ENCODE results near the gene C19orf73. TPM values are rescaled to one million over a fixed set of nuclear protein-coding genes. Genes with fewer than 3 reads are reported as not detected.

The C19orf73 gene
- total and polyA plus RNA-seq, 9 of the 15 experiments (the other 6 are each of a cell fraction or from before 2014, with no cell fraction given), result 0.08 to 7.4 (median 1.4) TPM

DNA sequence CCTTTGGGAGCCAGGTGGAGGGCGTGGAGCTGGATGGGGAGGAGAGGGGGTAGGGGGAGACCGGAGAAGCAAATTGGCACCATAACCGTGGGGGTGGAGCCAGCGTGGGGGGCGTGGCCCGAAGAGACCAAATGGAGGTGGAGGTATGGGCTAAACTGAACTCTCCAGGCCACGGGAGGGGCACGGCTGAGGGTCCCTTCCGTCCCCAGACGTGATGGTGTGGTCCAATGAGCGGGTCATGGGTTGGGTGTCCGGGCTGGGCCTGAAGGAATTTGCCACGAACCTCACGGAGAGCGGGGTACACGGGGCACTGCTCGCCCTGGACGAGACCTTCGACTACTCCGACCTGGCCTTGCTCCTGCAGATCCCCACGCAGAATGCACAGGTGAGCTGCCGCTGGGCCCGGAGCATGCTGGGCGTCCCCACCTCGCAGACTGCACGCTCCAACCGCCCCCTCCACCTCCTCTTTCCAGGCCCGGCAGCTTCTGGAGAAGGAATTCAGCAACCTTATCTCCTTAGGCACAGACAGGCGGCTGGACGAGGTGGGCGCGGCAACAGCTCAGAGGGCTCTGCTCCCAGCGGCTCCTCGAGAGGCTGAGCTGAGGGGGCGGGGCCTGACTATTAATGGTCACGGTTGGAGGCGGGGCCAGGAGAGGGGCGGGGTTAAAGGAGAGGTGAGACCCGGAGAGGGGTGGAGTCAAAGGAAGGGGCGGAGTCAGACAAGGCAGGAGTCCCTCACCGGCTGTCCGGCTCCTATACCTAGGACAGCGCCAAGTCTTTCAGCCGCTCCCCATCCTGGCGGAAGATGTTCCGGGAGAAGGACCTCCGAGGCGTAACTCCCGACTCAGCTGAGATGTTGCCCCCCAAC, 30.1 kb upstream of the C19orf73 start (continued):
- TF ChIP-seq, protein P1, sequence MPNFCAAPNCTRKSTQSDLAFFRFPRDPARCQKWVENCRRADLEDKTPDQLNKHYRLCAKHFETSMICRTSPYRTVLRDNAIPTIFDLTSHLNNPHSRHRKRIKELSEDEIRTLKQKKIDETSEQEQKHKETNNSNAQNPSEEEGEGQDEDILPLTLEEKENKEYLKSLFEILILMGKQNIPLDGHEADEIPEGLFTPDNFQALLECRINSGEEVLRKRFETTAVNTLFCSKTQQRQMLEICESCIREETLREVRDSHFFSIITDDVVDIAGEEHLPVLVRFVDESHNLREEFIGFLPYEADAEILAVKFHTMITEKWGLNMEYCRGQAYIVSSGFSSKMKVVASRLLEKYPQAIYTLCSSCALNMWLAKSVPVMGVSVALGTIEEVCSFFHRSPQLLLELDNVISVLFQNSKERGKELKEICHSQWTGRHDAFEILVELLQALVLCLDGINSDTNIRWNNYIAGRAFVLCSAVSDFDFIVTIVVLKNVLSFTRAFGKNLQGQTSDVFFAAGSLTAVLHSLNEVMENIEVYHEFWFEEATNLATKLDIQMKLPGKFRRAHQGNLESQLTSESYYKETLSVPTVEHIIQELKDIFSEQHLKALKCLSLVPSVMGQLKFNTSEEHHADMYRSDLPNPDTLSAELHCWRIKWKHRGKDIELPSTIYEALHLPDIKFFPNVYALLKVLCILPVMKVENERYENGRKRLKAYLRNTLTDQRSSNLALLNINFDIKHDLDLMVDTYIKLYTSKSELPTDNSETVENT (CRISPR knock-in tag; IDR thresholded peaks at IDR 0.05), result peak; percentile 79; the same call in 1 of the 2 replicates
- TF ChIP-seq RB1 (IDR thresholded peaks at IDR 0.05; ENCODE audit: low read depth) (no peak; the same call in 1 of the 2 replicates), HEY1 (CRISPR knock-in tag; IDR thresholded peaks at IDR 0.05; ENCODE audit: borderline replicate concordance) (no peak), SETDB1 (IDR thresholded peaks at IDR 0.05; ENCODE audit: low read length) (no peak), KHSRP (IDR thresholded peaks at IDR 0.05) (no peak), ZNF347 (CRISPR knock-in tag; IDR thresholded peaks at IDR 0.05; ENCODE audit: low read depth) (no peak), POLR2A (conservative IDR thresholded peaks at IDR 0.05) (peak; percentile 33; the same call in 1 of the 2 replicates), TGIF2 (CRISPR knock-in tag; IDR thresholded peaks at IDR 0.05) (no peak), ETV1 (tag; conservative IDR thresholded peaks at IDR 0.05; ENCODE audit: low read depth) (no peak), CBX5 (IDR thresholded peaks at IDR 0.05; ENCODE audit: borderline replicate concordance, low read depth) (peak; percentile 59; the same call in 1 of the 2 replicates), ZNF140 (CRISPR knock-in tag; IDR thresholded peaks at IDR 0.05) (no peak)
- TF ChIP-seq, protein P2, sequence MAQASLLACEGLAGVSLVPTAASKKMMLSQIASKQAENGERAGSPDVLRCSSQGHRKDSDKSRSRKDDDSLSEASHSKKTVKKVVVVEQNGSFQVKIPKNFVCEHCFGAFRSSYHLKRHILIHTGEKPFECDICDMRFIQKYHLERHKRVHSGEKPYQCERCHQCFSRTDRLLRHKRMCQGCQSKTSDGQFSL (CRISPR knock-in tag; IDR thresholded peaks at IDR 0.05), result no peak
- TF ChIP-seq, protein P2 (tag; IDR thresholded peaks at IDR 0.05), result no peak
- TF ChIP-seq, protein P3, sequence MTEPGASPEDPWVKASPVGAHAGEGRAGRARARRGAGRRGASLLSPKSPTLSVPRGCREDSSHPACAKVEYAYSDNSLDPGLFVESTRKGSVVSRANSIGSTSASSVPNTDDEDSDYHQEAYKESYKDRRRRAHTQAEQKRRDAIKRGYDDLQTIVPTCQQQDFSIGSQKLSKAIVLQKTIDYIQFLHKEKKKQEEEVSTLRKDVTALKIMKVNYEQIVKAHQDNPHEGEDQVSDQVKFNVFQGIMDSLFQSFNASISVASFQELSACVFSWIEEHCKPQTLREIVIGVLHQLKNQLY (CRISPR knock-in tag; conservative IDR thresholded peaks at IDR 0.05), result 0 out of 4 replicates have a peak, but pooled peaks of 1 of the 2 experiments have one; percentile 51
- TF ChIP-seq, protein P4, sequence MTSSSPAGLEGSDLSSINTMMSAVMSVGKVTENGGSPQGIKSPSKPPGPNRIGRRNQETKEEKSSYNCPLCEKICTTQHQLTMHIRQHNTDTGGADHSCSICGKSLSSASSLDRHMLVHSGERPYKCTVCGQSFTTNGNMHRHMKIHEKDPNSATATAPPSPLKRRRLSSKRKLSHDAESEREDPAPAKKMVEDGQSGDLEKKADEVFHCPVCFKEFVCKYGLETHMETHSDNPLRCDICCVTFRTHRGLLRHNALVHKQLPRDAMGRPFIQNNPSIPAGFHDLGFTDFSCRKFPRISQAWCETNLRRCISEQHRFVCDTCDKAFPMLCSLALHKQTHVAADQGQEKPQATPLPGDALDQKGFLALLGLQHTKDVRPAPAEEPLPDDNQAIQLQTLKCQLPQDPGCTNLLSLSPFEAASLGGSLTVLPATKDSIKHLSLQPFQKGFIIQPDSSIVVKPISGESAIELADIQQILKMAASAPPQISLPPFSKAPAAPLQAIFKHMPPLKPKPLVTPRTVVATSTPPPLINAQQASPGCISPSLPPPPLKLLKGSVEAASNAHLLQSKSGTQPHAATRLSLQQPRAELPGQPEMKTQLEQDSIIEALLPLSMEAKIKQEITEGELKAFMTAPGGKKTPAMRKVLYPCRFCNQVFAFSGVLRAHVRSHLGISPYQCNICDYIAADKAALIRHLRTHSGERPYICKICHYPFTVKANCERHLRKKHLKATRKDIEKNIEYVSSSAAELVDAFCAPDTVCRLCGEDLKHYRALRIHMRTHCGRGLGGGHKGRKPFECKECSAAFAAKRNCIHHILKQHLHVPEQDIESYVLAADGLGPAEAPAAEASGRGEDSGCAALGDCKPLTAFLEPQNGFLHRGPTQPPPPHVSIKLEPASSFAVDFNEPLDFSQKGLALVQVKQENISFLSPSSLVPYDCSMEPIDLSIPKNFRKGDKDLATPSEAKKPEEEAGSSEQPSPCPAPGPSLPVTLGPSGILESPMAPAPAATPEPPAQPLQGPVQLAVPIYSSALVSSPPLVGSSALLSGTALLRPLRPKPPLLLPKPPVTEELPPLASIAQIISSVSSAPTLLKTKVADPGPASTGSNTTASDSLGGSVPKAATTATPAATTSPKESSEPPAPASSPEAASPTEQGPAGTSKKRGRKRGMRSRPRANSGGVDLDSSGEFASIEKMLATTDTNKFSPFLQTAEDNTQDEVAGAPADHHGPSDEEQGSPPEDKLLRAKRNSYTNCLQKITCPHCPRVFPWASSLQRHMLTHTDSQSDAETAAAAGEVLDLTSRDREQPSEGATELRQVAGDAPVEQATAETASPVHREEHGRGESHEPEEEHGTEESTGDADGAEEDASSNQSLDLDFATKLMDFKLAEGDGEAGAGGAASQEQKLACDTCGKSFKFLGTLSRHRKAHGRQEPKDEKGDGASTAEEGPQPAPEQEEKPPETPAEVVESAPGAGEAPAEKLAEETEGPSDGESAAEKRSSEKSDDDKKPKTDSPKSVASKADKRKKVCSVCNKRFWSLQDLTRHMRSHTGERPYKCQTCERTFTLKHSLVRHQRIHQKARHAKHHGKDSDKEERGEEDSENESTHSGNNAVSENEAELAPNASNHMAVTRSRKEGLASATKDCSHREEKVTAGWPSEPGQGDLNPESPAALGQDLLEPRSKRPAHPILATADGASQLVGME (CRISPR knock-in tag; IDR thresholded peaks at IDR 0.05), result peak; percentile 50; the same call in 1 of the 2 replicates
- TF ChIP-seq, protein P5, sequence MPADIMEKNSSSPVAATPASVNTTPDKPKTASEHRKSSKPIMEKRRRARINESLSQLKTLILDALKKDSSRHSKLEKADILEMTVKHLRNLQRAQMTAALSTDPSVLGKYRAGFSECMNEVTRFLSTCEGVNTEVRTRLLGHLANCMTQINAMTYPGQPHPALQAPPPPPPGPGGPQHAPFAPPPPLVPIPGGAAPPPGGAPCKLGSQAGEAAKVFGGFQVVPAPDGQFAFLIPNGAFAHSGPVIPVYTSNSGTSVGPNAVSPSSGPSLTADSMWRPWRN (IDR thresholded peaks at IDR 0.05; ENCODE audit: low read depth), result no peak

Data from K562 (cell line).